CD4-positive, alpha-beta T cell (primary cell): ENCODE results near the gene ZBTB47. TPM values are rescaled to one million over a fixed set of nuclear protein-coding genes. Genes with fewer than 3 reads are reported as not detected.

Experiments
- ATAC-seq: fragments of 200-7000 bp; cut with Tn5 transposase; one replicate; pipeline ENCODE4 v1.10.0; 2022; ENCODE audit warnings: mild to moderate bottlenecking; ENCODE audit not compliant: poor library complexity
- CTCF ChIA-PET: fragments of 350-600 bp; sonication (Branson Sonifier 250); formaldehyde crosslinking; loops from one replicate; lab custom pipeline; 2021; ENCODE audit warnings: antibody characterized with exemption, inconsistent platforms; lab: Charles Lee
- POLR2A ChIA-PET: fragments of 350-600 bp; sonication (Branson Sonifier 250); formaldehyde crosslinking; loops from one replicate; lab custom pipeline; 2021; ENCODE audit warnings: antibody characterized with exemption, inconsistent platforms; lab: Charles Lee
- DNase-seq, 14 experiments: peaks; one replicate each; pipeline ENCODE4 v3.0.0-alpha.2; 2013 to 2020; ENCODE audit warnings: mixed read lengths in 2 of 14
- H3K27ac ChIP-seq, 2 donors: one replicate each; pipeline versions ENCODE4 v1.5.1 to v1.7.0; 2013; ENCODE audit warnings: low read length in 2 of 2, low read depth in 1 of 2, mild to moderate bottlenecking in 1 of 2
- H3K27me3 ChIP-seq, 2 experiments: 1 replicate in 1 of 2; 2 replicates in 1 of 2; pipeline versions ENCODE4 v1.6.1 to v1.7.0; 2013; ENCODE audit warnings: low read length in 2 of 2, control low read depth in 1 of 2, mild to moderate bottlenecking in 1 of 2, moderate library complexity in 1 of 2; ENCODE audit not compliant: insufficient read depth in 2 of 2, control insufficient read depth in 1 of 2
- H3K36me3 ChIP-seq: one replicate; pipeline ENCODE4 v1.6.1; 2013; ENCODE audit warnings: low read length, control low read depth; ENCODE audit not compliant: insufficient read depth
- H3K4me1 ChIP-seq: one replicate; pipeline ENCODE4 v1.6.1; 2013; ENCODE audit warnings: low read length, control low read depth; ENCODE audit not compliant: insufficient read depth
- H3K4me3 ChIP-seq: one replicate; pipeline ENCODE4 v1.5.1; 2013; ENCODE audit warnings: mild to moderate bottlenecking, low read length, moderate library complexity
- H3K9me3 ChIP-seq, 2 experiments: 1 replicate in 1 of 2; 2 replicates in 1 of 2; pipeline versions ENCODE4 v1.6.1 to v1.7.0; 2013; ENCODE audit warnings: low read length in 2 of 2, mild to moderate bottlenecking in 2 of 2, control low read depth in 1 of 2, moderate library complexity in 1 of 2; ENCODE audit not compliant: control insufficient read depth in 1 of 2, insufficient read depth in 1 of 2
- H3K27ac Mint-ChIP-seq: one replicate; pipeline ENCODE4 v1.8.0; 2020; ENCODE audit warnings: mixed read lengths
- H3K27me3 Mint-ChIP-seq: one replicate; pipeline ENCODE4 v1.8.0; 2021; ENCODE audit warnings: mixed read lengths
- H3K36me3 Mint-ChIP-seq: one replicate; pipeline ENCODE4 v1.8.0; 2021; ENCODE audit warnings: low read depth, mixed read lengths
- H3K4me1 Mint-ChIP-seq: one replicate; pipeline ENCODE4 v1.8.0; 2021; ENCODE audit warnings: low read depth, mixed read lengths
- H3K4me3 Mint-ChIP-seq: one replicate; pipeline ENCODE4 v1.8.0; 2020; ENCODE audit warnings: mild to moderate bottlenecking, mixed read lengths
- H3K9me3 Mint-ChIP-seq: one replicate; pipeline ENCODE4 v1.8.0; 2020; ENCODE audit warnings: mixed read lengths
- intact Hi-C, 2 experiments: fragments of 100-400 bp; cut with DNase I in 1 of 2; cut with micrococcal nuclease in 1 of 2; formaldehyde crosslinking; loops; one replicate each; pipeline versions ENCODE4 v1.15.1 to v1.9.0; 2023 to 2025; cut with DNase I, micrococcal nuclease
- total RNA-seq, 174 experiments: library from RNA in 2 of 174; stranded (reverse) in 2 of 174; gene quantifications; one replicate each; pipeline ENCODE4 v1.2.3 and lab custom pipeline; 2021 to 2026
- TF ChIP-seq, protein P1 (sequence below): fragments of 200-600 bp; IDR thresholded peaks from one replicate; pipeline ENCODE4 v1.8.0; 2022; ENCODE audit warnings: antibody characterized with exemption, mild to moderate bottlenecking

The ZBTB47 gene
- total RNA-seq, 2 experiments from 2014 or later, result 0.47 to 0.80 TPM

DNA sequence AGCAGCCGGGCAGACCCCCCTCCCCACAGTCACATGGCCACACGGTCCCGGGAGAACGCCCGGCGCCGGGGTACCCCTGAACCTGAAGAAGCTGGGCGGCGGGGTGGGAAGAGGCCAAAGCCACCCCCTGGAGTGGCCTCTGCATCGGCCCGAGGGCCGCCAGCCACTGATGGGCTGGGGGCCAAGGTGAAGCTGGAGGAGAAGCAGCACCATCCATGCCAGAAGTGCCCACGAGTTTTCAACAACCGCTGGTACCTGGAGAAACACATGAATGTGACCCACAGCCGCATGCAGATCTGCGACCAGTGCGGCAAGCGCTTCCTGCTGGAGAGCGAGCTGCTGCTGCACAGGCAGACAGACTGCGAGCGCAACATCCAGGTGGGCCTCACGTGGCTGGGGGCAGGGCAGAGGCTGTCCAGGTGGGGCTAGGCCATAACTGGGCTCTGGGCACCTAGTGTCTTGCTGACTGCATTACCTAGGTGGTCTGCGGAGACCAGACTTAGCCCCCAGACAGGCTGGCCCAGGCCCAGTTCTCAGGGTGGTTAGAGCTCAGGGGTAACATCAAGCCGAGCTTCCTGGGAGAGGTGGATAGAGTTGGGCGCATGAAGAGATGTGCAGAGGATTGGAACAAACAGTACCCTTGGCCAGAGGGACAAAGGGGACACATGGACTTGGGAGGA is 6.1 kb downstream of the ZBTB47 start:
- H3K27ac Mint-ChIP-seq, result no peak overlapping the region

DNA sequence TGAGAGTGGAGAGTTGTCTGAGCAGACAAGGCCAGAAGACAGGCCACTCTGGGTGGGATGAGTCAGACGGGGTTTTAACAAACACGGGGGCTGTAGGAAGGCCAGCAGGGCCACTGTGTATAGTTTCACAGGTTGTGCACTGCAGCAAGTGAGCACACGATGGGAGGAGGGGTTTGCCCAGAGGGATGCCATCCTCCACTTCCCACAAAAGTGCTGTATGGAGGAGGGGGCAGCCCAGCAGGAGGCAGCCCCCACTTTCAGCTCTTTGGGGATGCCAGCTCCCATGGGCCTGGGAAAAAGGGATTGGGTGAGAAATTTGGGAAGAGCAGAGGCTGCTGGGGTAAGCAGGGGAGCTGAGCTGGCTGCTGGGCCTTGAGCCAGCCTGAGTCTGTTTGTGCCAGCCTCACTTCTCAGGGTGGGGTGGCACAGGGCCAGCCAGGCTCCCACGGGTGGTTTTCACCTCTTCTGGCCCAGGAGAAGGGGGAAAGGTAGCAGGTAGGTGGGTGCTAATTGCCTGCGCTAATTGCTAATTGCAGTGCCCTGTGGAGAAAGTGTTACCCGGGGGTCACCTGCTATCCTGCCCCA is 6.7 kb downstream of the ZBTB47 start:
- Histone ChIP-seq H3K27ac (no peak overlapping the region), H3K4me3 (no peak overlapping the region), H3K27me3 (no peaks in the 10 kb centered on the region), H3K36me3 (no peaks in the 10 kb centered on the region), H3K9me3 (no peaks in the 10 kb centered on the region), H3K4me1 (peaks cover 4% of the 10 kb centered on the region)
- Mint-ChIP-seq H3K4me3 (no peak overlapping the region), H3K27me3 (no peaks in the 10 kb centered on the region), H3K9me3 (no peaks in the 10 kb centered on the region), H3K27ac (no peak overlapping the region), H3K4me1 (peaks cover 2% of the 10 kb centered on the region), H3K36me3 (no peaks in the 10 kb centered on the region)
- ChIA-PET POLR2A (no interaction called here), CTCF (no interaction called here)
- intact Hi-C loops, result no loop called here
- DNase-seq (no peak), ATAC-seq (no peak)
- TF ChIP-seq, protein P1, sequence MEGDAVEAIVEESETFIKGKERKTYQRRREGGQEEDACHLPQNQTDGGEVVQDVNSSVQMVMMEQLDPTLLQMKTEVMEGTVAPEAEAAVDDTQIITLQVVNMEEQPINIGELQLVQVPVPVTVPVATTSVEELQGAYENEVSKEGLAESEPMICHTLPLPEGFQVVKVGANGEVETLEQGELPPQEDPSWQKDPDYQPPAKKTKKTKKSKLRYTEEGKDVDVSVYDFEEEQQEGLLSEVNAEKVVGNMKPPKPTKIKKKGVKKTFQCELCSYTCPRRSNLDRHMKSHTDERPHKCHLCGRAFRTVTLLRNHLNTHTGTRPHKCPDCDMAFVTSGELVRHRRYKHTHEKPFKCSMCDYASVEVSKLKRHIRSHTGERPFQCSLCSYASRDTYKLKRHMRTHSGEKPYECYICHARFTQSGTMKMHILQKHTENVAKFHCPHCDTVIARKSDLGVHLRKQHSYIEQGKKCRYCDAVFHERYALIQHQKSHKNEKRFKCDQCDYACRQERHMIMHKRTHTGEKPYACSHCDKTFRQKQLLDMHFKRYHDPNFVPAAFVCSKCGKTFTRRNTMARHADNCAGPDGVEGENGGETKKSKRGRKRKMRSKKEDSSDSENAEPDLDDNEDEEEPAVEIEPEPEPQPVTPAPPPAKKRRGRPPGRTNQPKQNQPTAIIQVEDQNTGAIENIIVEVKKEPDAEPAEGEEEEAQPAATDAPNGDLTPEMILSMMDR, result no peak

More for the DNA sequence above, 6.1 kb downstream of the ZBTB47 start:
- Mint-ChIP-seq H3K27me3 (no peaks in the 10 kb centered on the region), H3K4me1 (peaks cover 3% of the 10 kb centered on the region), H3K36me3 (no peaks in the 10 kb centered on the region), H3K4me3 (no peak overlapping the region), H3K9me3 (no peaks in the 10 kb centered on the region)
- CTCF ChIA-PET, result no interaction called here
- Histone ChIP-seq H3K27me3 (no peaks in the 10 kb centered on the region), H3K4me1 (peaks cover 11% of the 10 kb centered on the region), H3K9me3 (no peaks in the 10 kb centered on the region), H3K36me3 (no peaks in the 10 kb centered on the region), H3K4me3 (no peak overlapping the region), H3K27ac (no peak overlapping the region)
- ATAC-seq (no peak), DNase-seq (no peak)
- TF ChIP-seq, protein P1, result no peak
- POLR2A ChIA-PET, result no interaction called here
- intact Hi-C loops, result no loop called here

DNA sequence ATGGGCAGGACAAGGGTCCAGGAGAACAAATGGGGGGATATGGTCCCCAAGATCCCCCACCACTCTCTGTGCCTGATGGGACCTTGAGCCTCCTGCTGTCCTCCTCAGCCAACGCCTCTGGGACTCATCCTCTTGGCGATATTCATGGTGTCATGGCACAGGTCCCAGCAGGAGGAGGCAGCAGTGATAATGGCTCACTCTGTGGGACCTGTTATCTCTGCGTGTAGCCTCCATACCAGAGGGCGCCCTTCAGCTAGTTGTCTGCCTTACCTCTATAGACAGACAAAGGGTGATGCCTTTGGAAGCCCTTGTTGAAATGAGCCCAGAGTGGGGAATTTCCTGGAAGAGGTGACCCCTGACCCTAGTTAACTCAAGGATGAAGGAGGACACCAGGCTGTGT is 7.4 kb downstream of the ZBTB47 start:
- ChIA-PET POLR2A (no interaction called here), CTCF (no interaction called here)
- TF ChIP-seq, protein P1, result no peak
- H3K27me3 Mint-ChIP-seq, result no peaks in the 10 kb centered on the region
- ATAC-seq (no peak), DNase-seq (no peak)
- Histone ChIP-seq H3K27me3 (no peaks in the 10 kb centered on the region), H3K4me3 (no peak overlapping the region), H3K36me3 (no peaks in the 10 kb centered on the region), H3K9me3 (no peaks in the 10 kb centered on the region), H3K4me1 (no peaks in the 10 kb centered on the region), H3K27ac (no peak overlapping the region)
- H3K4me3 Mint-ChIP-seq, result no peak overlapping the region
- no peak overlapping the region for H3K27ac Mint-ChIP-seq
- H3K36me3 Mint-ChIP-seq, result no peaks in the 10 kb centered on the region
- H3K9me3 Mint-ChIP-seq, result no peaks in the 10 kb centered on the region
- intact Hi-C loops, result no loop called here
- H3K4me1 Mint-ChIP-seq, result no peaks in the 10 kb centered on the region
